Esophagus muscularis mucosa (tissue), 4 donors: ENCODE results near the gene FTO. TPM values are rescaled to one million over a fixed set of nuclear protein-coding genes. Genes with fewer than 3 reads are reported as not detected.
"Not testable (repeated sequence)": the region's sequence is repeated elsewhere in the genome, so short reads cannot be mapped to it uniquely, and the experiment has no call there.

Source experiments
- DNase-seq: peaks from one replicate; pipeline ENCODE4 v3.0.0-alpha.2; 2017; ENCODE audit errors: extremely low spot score
- H3K27ac ChIP-seq, 4 donors: fragments of 200-600 bp; sonication (generic); replicated peaks in 1 of 4; 1 replicate in 3 of 4; 2 replicates in 1 of 4; pipeline ENCODE4 v1.5.1; 2016 to 2019; ENCODE audit warnings: mild to moderate bottlenecking in 1 of 4
- H3K27me3 ChIP-seq, 4 donors: fragments of 200-600 bp; sonication (generic); one replicate each; pipeline versions ENCODE4 v1.5.1 to v1.6.0; 2016 to 2019
- H3K36me3 ChIP-seq, 4 donors: fragments of 200-600 bp; sonication (generic); one replicate each; pipeline ENCODE4 v1.5.1; 2016 to 2019
- H3K4me1 ChIP-seq, 4 donors: fragments of 200-600 bp; sonication (generic); one replicate each; pipeline ENCODE4 v1.5.1; 2016 to 2019
- H3K4me3 ChIP-seq, 4 donors: fragments of 200-600 bp; sonication (generic); 1 replicate in 2 of 4; 2 replicates in 2 of 4; pipeline ENCODE4 v1.5.1; 2016 to 2019; ENCODE audit warnings: mild to moderate bottlenecking in 4 of 4, moderate library complexity in 1 of 4
- H3K9me3 ChIP-seq, 4 donors: fragments of 200-600 bp; sonication (generic); 1 replicate in 3 of 4; 2 replicates in 1 of 4; pipeline ENCODE4 v1.5.1; 2016 to 2019
- CTCF ChIP-seq, 3 experiments: fragments of 200-600 bp in 2 of 3; fragments of 450-650 bp in 1 of 3; sonication (generic) in 2 of 3; IDR thresholded peaks; one replicate each; pipeline ENCODE4 v1.5.1; 2017 to 2019; ENCODE audit warnings: antibody characterized with exemption in 3 of 3, mild to moderate bottlenecking in 2 of 3, moderate library complexity in 1 of 3
- EP300 ChIP-seq: sonication (generic); formaldehyde crosslinking; IDR thresholded peaks from one replicate; pipeline ENCODE4 v1.6.1; 2017; ENCODE audit warnings: antibody characterized with exemption
- POLR2A ChIP-seq: fragments of 450-650 bp; IDR thresholded peaks from one replicate; pipeline ENCODE4 v1.6.1; 2017; ENCODE audit warnings: antibody characterized with exemption, moderate library complexity, mild to moderate bottlenecking, low read depth
- POLR2AphosphoS5 ChIP-seq, 2 donors: sonication (generic); formaldehyde crosslinking; IDR thresholded peaks; one replicate each; pipeline ENCODE4 v1.6.1; 2017; ENCODE audit warnings: antibody characterized with exemption in 2 of 2
- WGBS: methylation state at CpG from one replicate; pipeline ENCODE4 v1.1.5; 2018; 5-methylcytosine and 5-hydroxymethylcytosine counted together
- intact Hi-C: fragments of 100-400 bp; cut with DNase I; formaldehyde crosslinking; loops from one replicate; pipeline ENCODE4 v1.15.1; 2023
- total RNA-seq, 4 donors: library from RNA; depleted of rRNA; stranded (reverse); fragments of >200 nt; gene quantifications; one replicate each; pipeline versions ENCODE4 v1.1.0 to v1.2.1, GENCODE V29; 2016

Gene FTO
- total RNA-seq, 4 donors from 2014 or later, result 101 to 121 (median 112) TPM

GRCh38 chr16:53882310-53882709, 178.4 kb downstream of the FTO start:
- Histone ChIP-seq H3K36me3 (peaks cover 3 to 52% (median 23%) of the 10 kb centered on the region in 4 donors), H3K4me1 (peaks cover 0 to 11% (median 0%) of the 10 kb centered on the region in 4 donors), H3K4me3 (no peak overlapping the region), H3K27me3 (no peaks in the 10 kb centered on the region), H3K9me3 (no peaks in the 10 kb centered on the region), H3K27ac (no peak overlapping the region)
- 92% methylated on average over 1 of the region's 1 CpG for WGBS
- no peak for TF ChIP-seq POLR2A
- TF ChIP-seq CTCF (IDR thresholded peaks at IDR 0.05), result no peak
- no peak for TF ChIP-seq EP300
- TF ChIP-seq POLR2AphosphoS5 (IDR thresholded peaks at IDR 0.05), result no peak
- intact Hi-C loops, result no loop called here
- DNase-seq, result no peak

- no peak for TF ChIP-seq POLR2A
- no peak for TF ChIP-seq EP300
- no peak for TF ChIP-seq POLR2AphosphoS5 (IDR thresholded peaks at IDR 0.05)
- no peak for TF ChIP-seq CTCF (IDR thresholded peaks at IDR 0.05)
- H3K9me3 ChIP-seq, result no peaks in the 10 kb centered on the region
- DNase-seq, result no peak
- no peak overlapping the region for H3K4me3 ChIP-seq
- H3K27ac ChIP-seq, result no peak overlapping the region
- H3K4me1 ChIP-seq, result no peaks in the 10 kb centered on the region
- H3K27me3 ChIP-seq, result no peaks in the 10 kb centered on the region
- WGBS, result 93% methylated on average over 4 of the region's 4 CpGs
- peaks cover 14 to 69% (median 33%) of the 10 kb centered on the region in 4 donors for H3K36me3 ChIP-seq
- intact Hi-C loops, result no loop called here
Measured at GRCh38 chr16:53884748-53885147, 180.8 kb downstream of the FTO start.

GRCh38 chr16:53886482-53887378, 182.8 kb downstream of the FTO start:
- intact Hi-C loops, result no loop called here
- DNase-seq, result no peak
- Histone ChIP-seq H3K36me3 (peaks cover 5 to 55% (median 19%) of the 10 kb centered on the region in 4 donors), H3K27ac (no peak overlapping the region), H3K27me3 (no peaks in the 10 kb centered on the region), H3K4me1 (peaks cover 0 to under 1% (median under 1%) of the 10 kb centered on the region in 4 donors), H3K9me3 (no peaks in the 10 kb centered on the region), H3K4me3 (no peak overlapping the region)
- 96% methylated on average over 7 of the region's 7 CpGs for WGBS
- TF ChIP-seq POLR2A (no peak), EP300 (no peak), POLR2AphosphoS5 (IDR thresholded peaks at IDR 0.05) (no peak), CTCF (IDR thresholded peaks at IDR 0.05) (no peak)

- WGBS, result 85% methylated on average over 3 of the region's 3 CpGs
- no peak overlapping the region for H3K4me3 ChIP-seq
- H3K4me1 ChIP-seq, result peaks cover 9 to 16% (median 15%) of the 10 kb centered on the region in 4 donors
- intact Hi-C loops, result no loop called here
- TF ChIP-seq EP300, result no peak
- no peak for TF ChIP-seq CTCF (IDR thresholded peaks at IDR 0.05)
- TF ChIP-seq POLR2A, result no peak
- no peak for TF ChIP-seq POLR2AphosphoS5 (IDR thresholded peaks at IDR 0.05)
- H3K27ac ChIP-seq, result no peak overlapping the region
- no peaks in the 10 kb centered on the region for H3K27me3 ChIP-seq
- H3K9me3 ChIP-seq, result no peaks in the 10 kb centered on the region
- peaks cover 5 to 46% (median 15%) of the 10 kb centered on the region in 4 donors for H3K36me3 ChIP-seq
- no peak for DNase-seq
Measured at GRCh38 chr16:53888222-53888621, 184.3 kb downstream of the FTO start.

- Histone ChIP-seq H3K4me1 (peaks cover 10 to 38% (median 27%) of the 10 kb centered on the region in 4 donors), H3K36me3 (peaks cover 5 to 30% (median 15%) of the 10 kb centered on the region in 4 donors)
- H3K9me3 ChIP-seq, H3K27ac ChIP-seq, H3K27me3 ChIP-seq, H3K4me3 ChIP-seq, intact Hi-C loops, DNase-seq: not testable (repeated sequence)
- WGBS, result 96% methylated on average over 8 of the region's 8 CpGs
Measured at GRCh38 chr16:53890877-53891276, 186.9 kb downstream of the FTO start.
